Measurements from ENCODE around the gene ARHGEF11.

ARHGEF11 gene

DNA sequence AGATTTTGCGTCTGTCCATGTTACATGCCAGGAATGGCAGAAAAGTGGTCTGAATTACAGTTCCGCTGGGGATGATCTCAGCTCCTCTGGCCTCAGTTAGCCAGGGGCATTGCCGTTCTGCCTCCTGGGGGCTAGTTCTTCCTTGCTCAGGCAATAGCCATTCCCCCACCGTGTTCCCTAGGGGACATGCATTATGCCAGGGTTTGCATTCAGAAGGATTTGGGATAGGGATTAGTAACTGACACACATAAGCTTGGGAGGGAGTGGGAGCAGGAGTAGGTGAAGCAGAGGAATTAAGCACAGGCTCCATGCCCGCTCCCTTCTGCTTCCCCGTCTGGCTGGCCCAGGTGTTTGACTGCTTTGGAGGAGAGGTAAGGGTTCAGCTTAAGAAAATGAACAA, 112.4 kb downstream of the ARHGEF11 start:
- no peak overlapping the region for H3K4me3 ChIP-seq (ENCODE audit: low read depth, low read length)
- TF ChIP-seq, protein P1, sequence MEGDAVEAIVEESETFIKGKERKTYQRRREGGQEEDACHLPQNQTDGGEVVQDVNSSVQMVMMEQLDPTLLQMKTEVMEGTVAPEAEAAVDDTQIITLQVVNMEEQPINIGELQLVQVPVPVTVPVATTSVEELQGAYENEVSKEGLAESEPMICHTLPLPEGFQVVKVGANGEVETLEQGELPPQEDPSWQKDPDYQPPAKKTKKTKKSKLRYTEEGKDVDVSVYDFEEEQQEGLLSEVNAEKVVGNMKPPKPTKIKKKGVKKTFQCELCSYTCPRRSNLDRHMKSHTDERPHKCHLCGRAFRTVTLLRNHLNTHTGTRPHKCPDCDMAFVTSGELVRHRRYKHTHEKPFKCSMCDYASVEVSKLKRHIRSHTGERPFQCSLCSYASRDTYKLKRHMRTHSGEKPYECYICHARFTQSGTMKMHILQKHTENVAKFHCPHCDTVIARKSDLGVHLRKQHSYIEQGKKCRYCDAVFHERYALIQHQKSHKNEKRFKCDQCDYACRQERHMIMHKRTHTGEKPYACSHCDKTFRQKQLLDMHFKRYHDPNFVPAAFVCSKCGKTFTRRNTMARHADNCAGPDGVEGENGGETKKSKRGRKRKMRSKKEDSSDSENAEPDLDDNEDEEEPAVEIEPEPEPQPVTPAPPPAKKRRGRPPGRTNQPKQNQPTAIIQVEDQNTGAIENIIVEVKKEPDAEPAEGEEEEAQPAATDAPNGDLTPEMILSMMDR (IDR thresholded peaks at IDR 0.05; ENCODE audit: low read depth, low read length) = no peak
- no peak for TF ChIP-seq MYC (IDR thresholded peaks at IDR 0.05; ENCODE audit: low read depth, low read length)
- no peak for DNase-seq (ENCODE audit: low read depth)

DNA sequence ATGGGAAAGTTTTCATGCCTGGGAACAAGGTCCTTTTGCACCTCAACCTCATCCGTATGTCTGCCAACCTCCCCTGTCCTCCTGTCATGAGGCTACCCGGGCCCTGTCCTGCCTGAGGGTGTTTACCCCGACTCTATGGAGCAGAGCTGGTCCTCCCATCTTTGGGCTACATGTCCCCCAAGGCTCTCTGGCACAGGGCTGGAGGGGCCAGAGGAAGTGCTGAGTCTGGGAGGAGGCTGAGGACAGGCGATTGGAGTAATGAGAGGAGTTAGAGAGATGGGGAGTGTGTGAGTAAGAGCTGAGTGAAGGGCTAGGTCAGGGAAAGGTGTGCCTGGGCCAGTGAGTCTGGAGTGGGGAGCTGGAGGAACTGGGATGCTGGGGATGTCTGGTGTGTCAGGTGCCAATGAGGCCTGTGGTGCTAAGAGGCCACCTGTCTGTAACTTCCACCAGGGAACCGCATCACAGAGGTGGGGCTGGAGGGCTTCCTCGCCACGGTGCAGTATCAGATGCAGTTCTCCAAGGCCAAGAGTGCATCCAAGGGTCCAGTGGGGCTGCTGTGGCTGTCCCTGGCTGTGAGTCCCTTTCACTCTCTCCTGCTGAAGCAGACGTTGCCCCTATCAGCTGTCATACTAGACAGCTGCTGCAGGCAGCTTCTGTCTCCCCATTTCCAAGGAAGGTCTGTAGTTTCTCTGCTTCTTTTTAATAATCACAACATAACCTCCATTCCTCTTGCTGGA, 113.4 kb downstream of the ARHGEF11 start:
- no peak overlapping the region for H3K4me3 ChIP-seq (ENCODE audit: low read depth, low read length)
- TF ChIP-seq, protein P2, sequence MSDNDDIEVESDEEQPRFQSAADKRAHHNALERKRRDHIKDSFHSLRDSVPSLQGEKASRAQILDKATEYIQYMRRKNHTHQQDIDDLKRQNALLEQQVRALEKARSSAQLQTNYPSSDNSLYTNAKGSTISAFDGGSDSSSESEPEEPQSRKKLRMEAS (IDR thresholded peaks at IDR 0.05; ENCODE audit: low read depth, low read length) = no peak
- no peak for TF ChIP-seq POLR2A (IDR thresholded peaks at IDR 0.05; ENCODE audit: extremely low read depth, insufficient read length)
- TF ChIP-seq MYC (IDR thresholded peaks at IDR 0.05; ENCODE audit: low read depth, low read length) = no peak
- TF ChIP-seq, protein P1 (IDR thresholded peaks at IDR 0.05; ENCODE audit: low read depth, low read length) = no peak
- no peak for DNase-seq (ENCODE audit: low read depth)

DNA sequence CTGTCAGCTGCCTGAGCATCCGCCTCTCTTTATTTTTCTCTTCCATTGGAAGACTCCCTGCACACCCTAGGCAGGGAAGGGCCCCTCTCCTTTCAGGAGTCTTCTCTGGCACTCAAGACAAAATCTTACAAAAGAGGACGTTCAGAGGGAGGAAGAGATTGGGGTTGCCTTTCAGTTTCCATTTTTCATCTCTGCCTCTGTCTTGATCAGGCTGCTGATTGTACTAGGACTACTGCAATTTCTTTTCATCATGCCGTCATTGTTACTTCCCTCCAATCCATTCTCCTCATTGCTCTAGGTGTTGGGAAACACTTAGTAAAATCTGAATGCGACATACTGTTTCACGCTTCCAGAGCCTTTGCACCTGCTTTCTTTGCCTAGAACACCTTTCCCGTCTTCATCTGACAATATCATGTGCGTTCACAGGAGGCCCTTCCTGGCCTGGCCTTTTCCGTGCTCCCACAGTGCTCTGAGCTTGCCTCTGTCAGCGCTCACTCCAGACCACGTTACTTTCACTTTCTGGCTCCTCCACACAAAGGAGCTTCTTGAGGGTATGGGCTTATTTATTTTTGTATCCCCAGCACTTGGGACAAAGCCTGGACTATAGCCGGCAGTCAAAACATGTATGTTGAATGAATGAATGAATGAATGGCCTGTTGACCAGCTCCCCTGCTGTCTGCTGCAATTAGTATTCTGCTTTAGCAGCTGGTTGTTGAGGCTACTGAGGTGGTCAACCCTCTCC, 114.2 kb downstream of the ARHGEF11 start:
- TF ChIP-seq, protein P2 (IDR thresholded peaks at IDR 0.05; ENCODE audit: low read depth, low read length) = no peak
- TF ChIP-seq, protein P1 (IDR thresholded peaks at IDR 0.05; ENCODE audit: low read depth, low read length) = no peak
- TF ChIP-seq MYC (IDR thresholded peaks at IDR 0.05; ENCODE audit: low read depth, low read length) (no peak), POLR2A (IDR thresholded peaks at IDR 0.05; ENCODE audit: extremely low read depth, insufficient read length) (no peak)
- H3K4me3 ChIP-seq (ENCODE audit: low read depth, low read length) = no peak overlapping the region
- DNase-seq (ENCODE audit: low read depth) = no peak

DNA sequence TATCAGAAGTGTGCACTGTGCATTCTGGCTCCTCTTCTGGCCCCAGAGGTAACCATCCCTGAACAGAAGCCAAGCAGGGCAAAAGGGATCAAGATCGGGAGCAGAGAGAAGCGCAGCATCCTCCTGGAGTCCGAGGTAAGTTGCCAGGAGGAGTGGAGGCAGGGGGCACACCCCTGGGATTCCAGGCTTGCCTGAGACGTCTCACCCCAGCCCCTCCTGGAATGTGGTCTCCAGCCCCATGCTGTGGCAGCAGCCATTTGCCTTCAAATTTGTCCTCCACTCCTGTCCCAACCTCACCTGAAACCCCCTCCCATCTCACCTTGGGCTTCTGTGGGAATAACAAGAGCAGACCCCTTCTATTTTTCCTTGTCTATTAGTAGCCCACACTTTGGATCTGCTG, 115.1 kb downstream of the ARHGEF11 start:
- no peak overlapping the region for H3K4me3 ChIP-seq (ENCODE audit: low read depth, low read length)

DNA sequence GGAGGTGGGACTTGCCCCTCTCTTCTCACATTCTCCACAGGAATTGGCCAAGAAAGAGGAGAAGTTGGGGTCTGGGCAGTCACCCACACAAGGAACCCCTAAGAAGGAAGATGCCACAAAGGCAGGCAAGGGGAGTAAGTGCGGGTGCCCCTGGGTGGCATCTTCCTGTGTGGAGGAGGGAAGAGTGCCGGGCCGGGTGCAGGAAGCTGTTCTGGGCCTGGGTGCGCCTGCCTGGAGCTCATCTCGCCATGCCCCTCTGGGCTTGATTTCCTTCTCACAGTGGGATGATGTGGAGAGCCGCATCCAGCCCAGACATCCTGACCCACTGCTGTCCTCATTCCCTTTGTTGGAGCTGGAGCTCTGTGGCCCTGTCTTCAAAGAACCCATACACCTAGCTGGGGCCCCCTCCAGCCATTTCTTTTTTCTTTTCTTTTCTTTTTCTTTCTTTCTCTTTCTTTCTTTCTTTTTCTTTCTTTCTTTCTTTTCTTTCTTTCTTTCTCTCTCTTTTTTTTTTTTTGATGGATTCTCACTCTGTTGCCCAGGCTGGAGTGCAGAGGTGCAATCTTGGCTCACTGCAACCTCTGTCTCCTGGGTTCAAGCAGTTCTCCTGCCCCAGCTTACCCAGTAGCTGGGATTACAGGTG, 115.8 kb downstream of the ARHGEF11 start:
- no peak for DNase-seq (ENCODE audit: low read depth)
- H3K4me3 ChIP-seq (ENCODE audit: low read depth, low read length) = no peak overlapping the region
- TF ChIP-seq, protein P1 (IDR thresholded peaks at IDR 0.05; ENCODE audit: low read depth, low read length) = no peak
- TF ChIP-seq MYC (IDR thresholded peaks at IDR 0.05; ENCODE audit: low read depth, low read length) (no peak), POLR2A (IDR thresholded peaks at IDR 0.05; ENCODE audit: extremely low read depth, insufficient read length) (no peak)
- TF ChIP-seq, protein P2 (IDR thresholded peaks at IDR 0.05; ENCODE audit: low read depth, low read length) = no peak

More for the DNA sequence above, 115.1 kb downstream of the ARHGEF11 start:
- TF ChIP-seq, protein P2 (IDR thresholded peaks at IDR 0.05; ENCODE audit: low read depth, low read length) = no peak
- no peak for TF ChIP-seq POLR2A (IDR thresholded peaks at IDR 0.05; ENCODE audit: extremely low read depth, insufficient read length)
- TF ChIP-seq, protein P1 (IDR thresholded peaks at IDR 0.05; ENCODE audit: low read depth, low read length) = no peak
- TF ChIP-seq MYC (IDR thresholded peaks at IDR 0.05; ENCODE audit: low read depth, low read length) = no peak
- no peak for DNase-seq (ENCODE audit: low read depth)

Data from NB4 (cell line).